Gastrocnemius medialis (tissue), 4 donors: ENCODE data around the gene SLC10A7.

Experiments used
- CTCF ChIP-seq, 5 experiments: fragments of 450-650 bp in 3 of 5; fragments of 200-600 bp in 2 of 5; sonication (generic) in 2 of 5; IDR thresholded peaks in 4 of 5; conservative IDR thresholded peaks in 1 of 5; 1 replicate in 4 of 5; 2 replicates in 1 of 5; pipeline ENCODE4 v1.5.1; 2016 to 2019; ENCODE audit warnings: antibody characterized with exemption in 5 of 5, mild to moderate bottlenecking in 3 of 5, moderate library complexity in 3 of 5
- POLR2A ChIP-seq, 2 donors: fragments of 450-650 bp; IDR thresholded peaks; one replicate each; pipeline ENCODE4 v1.6.1; 2017; ENCODE audit warnings: antibody characterized with exemption in 2 of 2, mild to moderate bottlenecking in 2 of 2, moderate library complexity in 2 of 2

- TF ChIP-seq CTCF (IDR thresholded peaks at IDR 0.05 in 4 of 5, conservative IDR thresholded peaks at IDR 0.05 in 1 of 5) (no peak), POLR2A (IDR thresholded peaks at IDR 0.05) (no peak)
Measured at GRCh38 chr4:146478009-146478408, 43.7 kb downstream of the SLC10A7 start.
